H54 (cell line): Measurements from ENCODE around the gene UGT1A9.
A peak's percentile ranks its signal among the peaks of the same experiment; 100 is the strongest.

ENCODE experiments used
- DNase-seq: peaks from one replicate; pipeline ENCODE4 v3.0.0; 2011; ENCODE audit warnings: low spot score, mixed read lengths; ENCODE audit not compliant: insufficient read length
- FAIRE-seq: peaks from 3 replicates; lab custom pipeline; 2011; peaks lifted over from hg19 to GRCh38; lab: Jason Lieb, UNC
- POLR2A ChIP-seq: IDR thresholded peaks from 2 replicates; pipeline ENCODE4 v1.6.1; 2011; ENCODE audit warnings: low read depth, mild to moderate bottlenecking, low read length

Gene UGT1A9

GRCh38 chr2:233668605-233669260 is 3.0 kb upstream of the UGT1A9 start:
- FAIRE-seq (no peak), DNase-seq (no peak)
- no peak for TF ChIP-seq POLR2A

- DNase-seq (no peak), FAIRE-seq (no peak)
- TF ChIP-seq POLR2A = no peak
Observed at GRCh38 chr2:233672886-233673285, 1.2 kb downstream of the UGT1A9 start.

- no peak for TF ChIP-seq POLR2A
- peak; percentile 6 for FAIRE-seq
- no peak for DNase-seq
Observed at GRCh38 chr2:233673896-233674295, 2.2 kb downstream of the UGT1A9 start.

GRCh38 chr2:233674314-233674713 is 2.6 kb downstream of the UGT1A9 start:
- FAIRE-seq (no peak), DNase-seq (no peak)
- TF ChIP-seq POLR2A = no peak

GRCh38 chr2:233674995-233675394 is 3.3 kb downstream of the UGT1A9 start:
- DNase-seq = no peak
- no peak for TF ChIP-seq POLR2A
- FAIRE-seq = no peak

- DNase-seq (no peak), FAIRE-seq (peak; percentile 15)
- TF ChIP-seq POLR2A = no peak
Observed at GRCh38 chr2:233676046-233676445, 4.3 kb downstream of the UGT1A9 start.

- FAIRE-seq (no peak), DNase-seq (no peak)
- TF ChIP-seq POLR2A = no peak
Observed at GRCh38 chr2:233679196-233679595, 7.5 kb downstream of the UGT1A9 start.

GRCh38 chr2:233680361-233681045 is 8.8 kb downstream of the UGT1A9 start:
- no peak for FAIRE-seq
- TF ChIP-seq POLR2A = no peak

GRCh38 chr2:233681521-233682099 is 9.9 kb downstream of the UGT1A9 start, which contains the start of gene UGT1A7:
Gene UGT1A7, plus strand, starts transcription at chr2:233681901. Its CDS starts 37 bp downstream, at chr2:233681938.
- no peak for TF ChIP-seq POLR2A
- FAIRE-seq (no peak), DNase-seq (no peak)

More at GRCh38 chr2:233680361-233681045, 8.8 kb downstream of the UGT1A9 start:
- DNase-seq = no peak

- TF ChIP-seq POLR2A = no peak
- DNase-seq (no peak), FAIRE-seq (no peak)
Observed at GRCh38 chr2:233684640-233685039, 12.9 kb downstream of the UGT1A9 start.

GRCh38 chr2:233686928-233687327 is 15.2 kb downstream of the UGT1A9 start:
- DNase-seq = no peak
- TF ChIP-seq POLR2A = no peak
- FAIRE-seq = no peak

GRCh38 chr2:233688341-233688740 is 16.6 kb downstream of the UGT1A9 start:
- FAIRE-seq (no peak), DNase-seq (no peak)
- no peak for TF ChIP-seq POLR2A

GRCh38 chr2:233689031-233689430 is 17.3 kb downstream of the UGT1A9 start:
- DNase-seq (no peak), FAIRE-seq (no peak)
- TF ChIP-seq POLR2A = no peak

GRCh38 chr2:233689501-233689900 is 17.8 kb downstream of the UGT1A9 start:
- no peak for DNase-seq
- no peak for FAIRE-seq
- TF ChIP-seq POLR2A = no peak
